ENCODE measurements around the gene PCNT. TPM values are rescaled to one million over a fixed set of nuclear protein-coding genes. Genes with fewer than 3 reads are reported as not detected.

PCNT gene
- total and polyA plus RNA-seq, 9 of the 15 experiments (the other 6 are each of a cell fraction or from before 2014, with no cell fraction given) = 9.1 to 53.5 (median 31.3) TPM

DNA sequence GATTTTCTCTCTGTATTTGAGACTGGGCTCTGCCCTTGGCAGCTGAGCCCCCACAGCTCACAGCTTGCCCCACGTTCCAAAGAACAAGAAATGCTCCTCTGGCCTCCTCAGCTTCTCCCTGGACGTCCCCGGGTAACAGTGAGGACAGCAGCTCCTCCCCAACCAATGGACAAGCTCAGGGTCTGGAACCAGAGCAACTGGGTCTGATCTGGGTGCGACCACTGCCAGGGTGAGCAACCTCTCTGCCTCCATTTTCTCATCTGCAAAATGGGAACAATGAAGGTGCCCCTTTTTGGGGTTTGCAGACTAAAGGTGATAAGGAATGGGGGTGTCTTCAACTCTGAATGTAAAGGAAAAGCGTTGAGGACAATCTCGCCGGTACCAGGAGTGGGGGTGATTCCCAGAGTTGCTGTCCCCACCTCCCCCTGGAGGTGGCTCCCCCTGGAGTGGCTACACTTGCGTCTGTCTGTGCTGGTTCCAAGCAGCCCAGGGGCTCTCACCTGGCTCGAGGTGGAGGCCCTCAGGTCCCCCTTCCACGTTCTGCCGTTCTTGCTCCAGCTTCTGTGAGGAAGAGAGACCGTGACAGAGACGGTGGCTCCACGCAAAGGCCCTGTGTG, 7.1 kb upstream of the PCNT start (continued):
- TF ChIP-seq STAT5A (IDR thresholded peaks at IDR 0.05; ENCODE audit: borderline replicate concordance, low read length) (no peak), SMAD1 (IDR thresholded peaks at IDR 0.05; ENCODE audit: low read depth, low read length, partially characterized antibody) (no peak), FOXA3 (CRISPR knock-in tag; conservative IDR thresholded peaks at IDR 0.05 in 1 of 2, IDR thresholded peaks at IDR 0.05 in 1 of 2) (no peak), FOS (IDR thresholded peaks at IDR 0.05; ENCODE audit: extremely low read depth, insufficient read length) (no peak)
- TF ChIP-seq, protein P1, sequence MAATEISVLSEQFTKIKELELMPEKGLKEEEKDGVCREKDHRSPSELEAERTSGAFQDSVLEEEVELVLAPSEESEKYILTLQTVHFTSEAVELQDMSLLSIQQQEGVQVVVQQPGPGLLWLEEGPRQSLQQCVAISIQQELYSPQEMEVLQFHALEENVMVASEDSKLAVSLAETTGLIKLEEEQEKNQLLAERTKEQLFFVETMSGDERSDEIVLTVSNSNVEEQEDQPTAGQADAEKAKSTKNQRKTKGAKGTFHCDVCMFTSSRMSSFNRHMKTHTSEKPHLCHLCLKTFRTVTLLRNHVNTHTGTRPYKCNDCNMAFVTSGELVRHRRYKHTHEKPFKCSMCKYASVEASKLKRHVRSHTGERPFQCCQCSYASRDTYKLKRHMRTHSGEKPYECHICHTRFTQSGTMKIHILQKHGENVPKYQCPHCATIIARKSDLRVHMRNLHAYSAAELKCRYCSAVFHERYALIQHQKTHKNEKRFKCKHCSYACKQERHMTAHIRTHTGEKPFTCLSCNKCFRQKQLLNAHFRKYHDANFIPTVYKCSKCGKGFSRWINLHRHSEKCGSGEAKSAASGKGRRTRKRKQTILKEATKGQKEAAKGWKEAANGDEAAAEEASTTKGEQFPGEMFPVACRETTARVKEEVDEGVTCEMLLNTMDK (IDR thresholded peaks at IDR 0.05; ENCODE audit: borderline replicate concordance, insufficient read depth, low read depth, low read length, poor library complexity, severe bottlenecking) = peak; percentile 4
- TF ChIP-seq, protein P2, sequence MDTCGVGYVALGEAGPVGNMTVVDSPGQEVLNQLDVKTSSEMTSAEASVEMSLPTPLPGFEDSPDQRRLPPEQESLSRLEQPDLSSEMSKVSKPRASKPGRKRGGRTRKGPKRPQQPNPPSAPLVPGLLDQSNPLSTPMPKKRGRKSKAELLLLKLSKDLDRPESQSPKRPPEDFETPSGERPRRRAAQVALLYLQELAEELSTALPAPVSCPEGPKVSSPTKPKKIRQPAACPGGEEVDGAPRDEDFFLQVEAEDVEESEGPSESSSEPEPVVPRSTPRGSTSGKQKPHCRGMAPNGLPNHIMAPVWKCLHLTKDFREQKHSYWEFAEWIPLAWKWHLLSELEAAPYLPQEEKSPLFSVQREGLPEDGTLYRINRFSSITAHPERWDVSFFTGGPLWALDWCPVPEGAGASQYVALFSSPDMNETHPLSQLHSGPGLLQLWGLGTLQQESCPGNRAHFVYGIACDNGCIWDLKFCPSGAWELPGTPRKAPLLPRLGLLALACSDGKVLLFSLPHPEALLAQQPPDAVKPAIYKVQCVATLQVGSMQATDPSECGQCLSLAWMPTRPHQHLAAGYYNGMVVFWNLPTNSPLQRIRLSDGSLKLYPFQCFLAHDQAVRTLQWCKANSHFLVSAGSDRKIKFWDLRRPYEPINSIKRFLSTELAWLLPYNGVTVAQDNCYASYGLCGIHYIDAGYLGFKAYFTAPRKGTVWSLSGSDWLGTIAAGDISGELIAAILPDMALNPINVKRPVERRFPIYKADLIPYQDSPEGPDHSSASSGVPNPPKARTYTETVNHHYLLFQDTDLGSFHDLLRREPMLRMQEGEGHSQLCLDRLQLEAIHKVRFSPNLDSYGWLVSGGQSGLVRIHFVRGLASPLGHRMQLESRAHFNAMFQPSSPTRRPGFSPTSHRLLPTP (IDR thresholded peaks at IDR 0.05; ENCODE audit: borderline replicate concordance, extremely low read depth, insufficient read length) = no peak
- TF ChIP-seq, protein P3, sequence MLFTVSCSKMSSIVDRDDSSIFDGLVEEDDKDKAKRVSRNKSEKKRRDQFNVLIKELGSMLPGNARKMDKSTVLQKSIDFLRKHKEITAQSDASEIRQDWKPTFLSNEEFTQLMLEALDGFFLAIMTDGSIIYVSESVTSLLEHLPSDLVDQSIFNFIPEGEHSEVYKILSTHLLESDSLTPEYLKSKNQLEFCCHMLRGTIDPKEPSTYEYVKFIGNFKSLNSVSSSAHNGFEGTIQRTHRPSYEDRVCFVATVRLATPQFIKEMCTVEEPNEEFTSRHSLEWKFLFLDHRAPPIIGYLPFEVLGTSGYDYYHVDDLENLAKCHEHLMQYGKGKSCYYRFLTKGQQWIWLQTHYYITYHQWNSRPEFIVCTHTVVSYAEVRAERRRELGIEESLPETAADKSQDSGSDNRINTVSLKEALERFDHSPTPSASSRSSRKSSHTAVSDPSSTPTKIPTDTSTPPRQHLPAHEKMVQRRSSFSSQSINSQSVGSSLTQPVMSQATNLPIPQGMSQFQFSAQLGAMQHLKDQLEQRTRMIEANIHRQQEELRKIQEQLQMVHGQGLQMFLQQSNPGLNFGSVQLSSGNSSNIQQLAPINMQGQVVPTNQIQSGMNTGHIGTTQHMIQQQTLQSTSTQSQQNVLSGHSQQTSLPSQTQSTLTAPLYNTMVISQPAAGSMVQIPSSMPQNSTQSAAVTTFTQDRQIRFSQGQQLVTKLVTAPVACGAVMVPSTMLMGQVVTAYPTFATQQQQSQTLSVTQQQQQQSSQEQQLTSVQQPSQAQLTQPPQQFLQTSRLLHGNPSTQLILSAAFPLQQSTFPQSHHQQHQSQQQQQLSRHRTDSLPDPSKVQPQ (CRISPR knock-in tag; IDR thresholded peaks at IDR 0.05; ENCODE audit: borderline replicate concordance) = no peak
